DND-41 (cell line): Measurements from ENCODE around the gene POU6F2.

Experiments used
- ATAC-seq: fragments of 200-7000 bp; cut with Tn5 transposase; 3 replicates; pipeline ENCODE4 v1.9.1; 2021; ENCODE audit warnings: low read depth; ENCODE audit not compliant: insufficient read depth
- DNase-seq: peaks from one replicate; pipeline ENCODE4 v3.0.0-alpha.2; 2020
- H2AFZ ChIP-seq: 2 replicates; pipeline ENCODE4 v1.6.0; 2012; ENCODE audit warnings: low read depth, low read length
- H3K27ac ChIP-seq: 2 replicates; pipeline ENCODE4 v1.5.1; 2012; ENCODE audit warnings: low read length, inconsistent platforms
- H3K27me3 ChIP-seq: fragments of 200-600 bp; sonication (generic); 2 replicates; pipeline ENCODE4 v1.6.0; 2012; ENCODE audit warnings: low read length, mild to moderate bottlenecking, inconsistent platforms; ENCODE audit not compliant: insufficient read depth, poor library complexity
- H3K36me3 ChIP-seq: 2 replicates; pipeline ENCODE4 v1.5.1; 2012; ENCODE audit warnings: low read length, inconsistent platforms; ENCODE audit not compliant: insufficient read depth
- H3K4me1 ChIP-seq: 2 replicates; pipeline ENCODE4 v1.5.1; 2012; ENCODE audit warnings: mild to moderate bottlenecking, low read length; ENCODE audit not compliant: insufficient read depth
- H3K4me2 ChIP-seq: 2 replicates; pipeline ENCODE4 v1.6.0; 2012; ENCODE audit warnings: mild to moderate bottlenecking, moderate library complexity, low read length, inconsistent platforms; ENCODE audit not compliant: insufficient read depth
- H3K4me3 ChIP-seq, 2 experiments: fragments of 200-600 bp in 1 of 2; shearing (Covaris generic) in 1 of 2; 2 replicates each; pipeline ENCODE4 v1.5.1; 2012 to 2016; ENCODE audit warnings: inconsistent platforms in 2 of 2, low read length in 2 of 2, mild to moderate bottlenecking in 2 of 2, low read depth in 1 of 2, moderate library complexity in 1 of 2
- H3K79me2 ChIP-seq: 2 replicates; pipeline ENCODE4 v1.6.0; 2012; ENCODE audit warnings: low read length, inconsistent platforms; ENCODE audit not compliant: insufficient read depth
- H3K9ac ChIP-seq: 2 replicates; pipeline ENCODE4 v1.6.0; 2012; ENCODE audit warnings: low read depth, mild to moderate bottlenecking, inconsistent platforms, low read length, moderate library complexity
- H3K9me3 ChIP-seq: 2 replicates; pipeline ENCODE4 v1.5.1; 2012; ENCODE audit warnings: low read length, moderate library complexity, mild to moderate bottlenecking, inconsistent platforms; ENCODE audit not compliant: insufficient read depth, severe bottlenecking
- H4K20me1 ChIP-seq: 2 replicates; pipeline ENCODE4 v1.6.0; 2012; ENCODE audit warnings: low read length; ENCODE audit not compliant: insufficient read depth
- EZH2 ChIP-seq: IDR thresholded peaks from 3 replicates; pipeline ENCODE4 v1.6.1; 2012; ENCODE audit warnings: borderline replicate concordance, low read depth, mild to moderate bottlenecking, moderate library complexity, low read length, inconsistent platforms; ENCODE audit not compliant: severe bottlenecking
- TF ChIP-seq, protein P1 (sequence below): IDR thresholded peaks from 2 replicates; pipeline ENCODE4 v1.5.1; 2012; ENCODE audit warnings: borderline replicate concordance, low read length, moderate library complexity, mild to moderate bottlenecking; ENCODE audit not compliant: poor library complexity, severe bottlenecking; ENCODE audit errors: extremely low read depth

Gene POU6F2

DNA sequence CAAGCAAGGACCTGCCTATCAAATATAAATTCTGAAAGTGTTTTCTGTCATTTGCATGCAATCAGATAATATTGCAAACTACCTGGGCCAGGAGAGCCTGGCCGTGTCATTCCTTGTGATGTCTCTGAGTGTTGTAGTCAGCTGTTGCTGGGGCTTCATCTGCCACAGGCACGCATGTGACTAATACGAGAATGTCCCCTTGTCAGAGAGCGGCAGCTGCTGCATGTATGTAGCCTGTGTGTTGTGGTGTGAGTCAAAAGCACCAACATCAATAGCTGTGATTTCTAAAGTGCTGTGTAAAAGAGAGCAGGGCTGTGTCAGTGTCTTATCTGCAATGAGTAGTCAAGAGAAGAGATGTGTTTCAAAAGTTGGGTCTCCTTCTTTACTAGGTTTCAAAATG, 155.4 kb downstream of the POU6F2 start:
- Histone ChIP-seq H3K4me2 (no peak overlapping the region), H3K9ac (no peak overlapping the region), H3K4me3 (no peak overlapping the region), H3K27ac (no peak overlapping the region), H3K27me3 (peaks cover 6% of the 10 kb centered on the region), H3K36me3 (no peaks in the 10 kb centered on the region), H2AFZ (no peak overlapping the region), H3K4me1 (no peaks in the 10 kb centered on the region), H3K79me2 (no peaks in the 10 kb centered on the region), H3K9me3 (peaks cover 2% of the 10 kb centered on the region), H4K20me1 (no peaks in the 10 kb centered on the region)
- no peak for ATAC-seq
- TF ChIP-seq EZH2: no peak
- TF ChIP-seq, protein P1, sequence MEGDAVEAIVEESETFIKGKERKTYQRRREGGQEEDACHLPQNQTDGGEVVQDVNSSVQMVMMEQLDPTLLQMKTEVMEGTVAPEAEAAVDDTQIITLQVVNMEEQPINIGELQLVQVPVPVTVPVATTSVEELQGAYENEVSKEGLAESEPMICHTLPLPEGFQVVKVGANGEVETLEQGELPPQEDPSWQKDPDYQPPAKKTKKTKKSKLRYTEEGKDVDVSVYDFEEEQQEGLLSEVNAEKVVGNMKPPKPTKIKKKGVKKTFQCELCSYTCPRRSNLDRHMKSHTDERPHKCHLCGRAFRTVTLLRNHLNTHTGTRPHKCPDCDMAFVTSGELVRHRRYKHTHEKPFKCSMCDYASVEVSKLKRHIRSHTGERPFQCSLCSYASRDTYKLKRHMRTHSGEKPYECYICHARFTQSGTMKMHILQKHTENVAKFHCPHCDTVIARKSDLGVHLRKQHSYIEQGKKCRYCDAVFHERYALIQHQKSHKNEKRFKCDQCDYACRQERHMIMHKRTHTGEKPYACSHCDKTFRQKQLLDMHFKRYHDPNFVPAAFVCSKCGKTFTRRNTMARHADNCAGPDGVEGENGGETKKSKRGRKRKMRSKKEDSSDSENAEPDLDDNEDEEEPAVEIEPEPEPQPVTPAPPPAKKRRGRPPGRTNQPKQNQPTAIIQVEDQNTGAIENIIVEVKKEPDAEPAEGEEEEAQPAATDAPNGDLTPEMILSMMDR: no peak
- no peak for DNase-seq

DNA sequence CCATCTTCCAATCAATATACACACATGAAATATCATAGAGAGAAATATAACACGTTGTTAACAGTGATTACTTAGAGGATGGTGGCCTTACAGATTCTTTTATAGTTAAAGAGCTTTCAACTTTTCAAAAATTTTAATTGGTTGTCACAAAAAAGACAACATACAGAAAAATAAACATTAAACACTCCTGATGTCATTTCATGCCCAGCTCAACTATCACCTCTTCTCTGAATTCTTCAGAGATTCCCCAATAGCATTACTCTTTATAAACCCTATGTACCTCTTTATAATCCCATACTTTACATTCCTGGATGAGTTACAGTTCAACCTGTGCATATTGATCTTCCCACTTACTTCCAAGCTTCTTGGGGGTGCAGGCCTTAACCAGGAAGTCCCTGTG, 159.8 kb downstream of the POU6F2 start:
- H3K79me2 ChIP-seq: no peaks in the 10 kb centered on the region
- TF ChIP-seq, protein P1: no peak
- no peak for TF ChIP-seq EZH2
- peaks cover 2% of the 10 kb centered on the region for H3K9me3 ChIP-seq
- H2AFZ ChIP-seq: no peak overlapping the region
- H3K36me3 ChIP-seq: no peaks in the 10 kb centered on the region
- no peak for DNase-seq
- H3K4me3 ChIP-seq: no peak overlapping the region
- H3K27me3 ChIP-seq: peaks cover 4% of the 10 kb centered on the region
- no peaks in the 10 kb centered on the region for H3K4me1 ChIP-seq
- ATAC-seq: no peak
- H3K4me2 ChIP-seq: no peak overlapping the region
- no peak overlapping the region for H3K9ac ChIP-seq
- H3K27ac ChIP-seq: no peak overlapping the region
- H4K20me1 ChIP-seq: no peaks in the 10 kb centered on the region

DNA sequence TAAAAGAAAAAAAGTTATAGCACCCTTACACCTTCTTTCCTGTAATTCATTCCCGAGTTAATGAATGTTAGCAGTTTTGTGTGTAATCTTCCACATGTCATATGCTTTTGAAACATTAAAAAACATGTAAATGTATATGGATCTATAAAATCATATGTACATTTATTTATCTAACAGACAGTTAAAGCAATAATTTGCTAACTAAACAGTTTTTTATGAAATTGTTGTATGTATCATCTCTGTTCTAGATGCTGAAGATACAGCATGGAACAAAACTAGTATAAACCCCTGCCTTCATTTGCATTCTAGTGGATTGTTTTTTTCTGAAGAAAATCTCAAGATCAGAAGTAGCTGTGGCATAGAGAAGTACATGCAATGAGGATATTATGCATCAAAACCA, 165.0 kb downstream of the POU6F2 start:
- Histone ChIP-seq H3K9ac (no peak overlapping the region), H3K36me3 (no peaks in the 10 kb centered on the region)

More for the DNA sequence above, 165.0 kb downstream of the POU6F2 start:
- no peak overlapping the region for H3K4me3 ChIP-seq
- H3K27ac ChIP-seq: no peak overlapping the region
- TF ChIP-seq EZH2: no peak
- TF ChIP-seq, protein P1: no peak
- ATAC-seq: no peak
- H3K79me2 ChIP-seq: no peaks in the 10 kb centered on the region
- H2AFZ ChIP-seq: no peak overlapping the region
- no peak overlapping the region for H3K4me2 ChIP-seq
- H4K20me1 ChIP-seq: no peaks in the 10 kb centered on the region
- H3K9me3 ChIP-seq: no peaks in the 10 kb centered on the region
- H3K27me3 ChIP-seq: no peaks in the 10 kb centered on the region
- no peaks in the 10 kb centered on the region for H3K4me1 ChIP-seq
- DNase-seq: no peak
